Measurements from ENCODE around the gene OTULIN.

Gene OTULIN

GRCh38 chr5:14698495-14698894, 34.0 kb downstream of the OTULIN start:
- Histone ChIP-seq H3K4me1 (ENCODE audit: insufficient read depth, low read length, severe bottlenecking) (no peaks in the 10 kb centered on the region), H3K36me3 (ENCODE audit: insufficient read depth, low read length) (peaks cover 61% of the 10 kb centered on the region), H4K20me1 (ENCODE audit: insufficient read depth, low read length) (no peaks in the 10 kb centered on the region), H3F3A (ENCODE audit: insufficient read depth, low read length) (no peaks in the 10 kb centered on the region), H3K79me2 (ENCODE audit: insufficient read depth, low read length) (no peaks in the 10 kb centered on the region), H3K9me2 (ENCODE audit: low read depth, low read length) (no peaks in the 10 kb centered on the region), H2AFZ (ENCODE audit: low read length) (no peak overlapping the region), H3K27me3 (ENCODE audit: insufficient read depth, low read length) (no peaks in the 10 kb centered on the region), H3K4me3 (ENCODE audit: low read depth, low read length, poor library complexity, severe bottlenecking) (no peak overlapping the region), H3K4me2 (ENCODE audit: low read length) (no peak overlapping the region), H3K9ac (ENCODE audit: low read length) (no peak overlapping the region), H3K9me3 (ENCODE audit: low read length) (no peaks in the 10 kb centered on the region), H3K27ac (ENCODE audit: low read depth, low read length, poor library complexity, severe bottlenecking) (peak overlapping the region; percentile 16)
- no peak for TF ChIP-seq CTCF (IDR thresholded peaks at IDR 0.05; ENCODE audit: low read length)
- TF ChIP-seq EZH2 (IDR thresholded peaks at IDR 0.05; ENCODE audit: borderline replicate concordance, low read length), result no peak

- Histone ChIP-seq H4K20me1 (ENCODE audit: insufficient read depth, low read length) (no peaks in the 10 kb centered on the region), H3K9me3 (ENCODE audit: low read length) (no peaks in the 10 kb centered on the region), H3K4me3 (ENCODE audit: low read depth, low read length, poor library complexity, severe bottlenecking) (no peak overlapping the region), H3K4me2 (ENCODE audit: low read length) (no peak overlapping the region), H3K36me3 (ENCODE audit: insufficient read depth, low read length) (peaks cover 54% of the 10 kb centered on the region), H3K79me2 (ENCODE audit: insufficient read depth, low read length) (no peaks in the 10 kb centered on the region), H2AFZ (ENCODE audit: low read length) (no peak overlapping the region), H3K4me1 (ENCODE audit: insufficient read depth, low read length, severe bottlenecking) (no peaks in the 10 kb centered on the region), H3K9me2 (ENCODE audit: low read depth, low read length) (no peaks in the 10 kb centered on the region), H3F3A (ENCODE audit: insufficient read depth, low read length) (no peaks in the 10 kb centered on the region), H3K9ac (ENCODE audit: low read length) (no peak overlapping the region), H3K27me3 (ENCODE audit: insufficient read depth, low read length) (no peaks in the 10 kb centered on the region), H3K27ac (ENCODE audit: low read depth, low read length, poor library complexity, severe bottlenecking) (no peak overlapping the region)
- TF ChIP-seq CTCF (IDR thresholded peaks at IDR 0.05; ENCODE audit: low read length), result no peak
- TF ChIP-seq EZH2 (IDR thresholded peaks at IDR 0.05; ENCODE audit: borderline replicate concordance, low read length), result no peak
Measured at GRCh38 chr5:14699159-14699558, 34.6 kb downstream of the OTULIN start.

GRCh38 chr5:14699807-14700400, 35.4 kb downstream of the OTULIN start:
- Histone ChIP-seq H3K9ac (ENCODE audit: low read length) (no peak overlapping the region), H2AFZ (ENCODE audit: low read length) (no peak overlapping the region), H3K9me2 (ENCODE audit: low read depth, low read length) (no peaks in the 10 kb centered on the region), H3K9me3 (ENCODE audit: low read length) (no peaks in the 10 kb centered on the region), H3K36me3 (ENCODE audit: insufficient read depth, low read length) (peaks cover 52% of the 10 kb centered on the region), H3K27ac (ENCODE audit: low read depth, low read length, poor library complexity, severe bottlenecking) (no peak overlapping the region), H3F3A (ENCODE audit: insufficient read depth, low read length) (no peaks in the 10 kb centered on the region), H3K4me3 (ENCODE audit: low read depth, low read length, poor library complexity, severe bottlenecking) (no peak overlapping the region), H3K27me3 (ENCODE audit: insufficient read depth, low read length) (no peaks in the 10 kb centered on the region), H3K79me2 (ENCODE audit: insufficient read depth, low read length) (no peaks in the 10 kb centered on the region), H3K4me2 (ENCODE audit: low read length) (no peak overlapping the region), H3K4me1 (ENCODE audit: insufficient read depth, low read length, severe bottlenecking) (no peaks in the 10 kb centered on the region), H4K20me1 (ENCODE audit: insufficient read depth, low read length) (no peaks in the 10 kb centered on the region)
- TF ChIP-seq CTCF (IDR thresholded peaks at IDR 0.05; ENCODE audit: low read length) (no peak), EZH2 (IDR thresholded peaks at IDR 0.05; ENCODE audit: borderline replicate concordance, low read length) (no peak)
